IPS DF 6.9 (cell line): Measurements from ENCODE around the gene FAHD2A.
"Not testable (repeated sequence)": the region's sequence is repeated elsewhere in the genome, so short reads cannot be mapped to it uniquely, and the experiment has no call there.

Experiments
- DNase-seq: peaks from one replicate; pipeline ENCODE4 v3.0.0-alpha.2; 2013; ENCODE audit warnings: low read depth, low spot score
- H3K27ac ChIP-seq: one replicate; pipeline ENCODE4 v1.5.1; 2013; ENCODE audit warnings: low read length, control low read depth
- H3K27me3 ChIP-seq: 2 replicates; pipeline ENCODE4 v1.6.1; 2013; ENCODE audit warnings: mild to moderate bottlenecking, low read length; ENCODE audit not compliant: control insufficient read depth, insufficient read depth
- H3K36me3 ChIP-seq: 2 replicates; pipeline ENCODE4 v1.6.1; 2013; ENCODE audit warnings: low read length; ENCODE audit not compliant: control insufficient read depth, insufficient read depth
- H3K4me1 ChIP-seq: 2 replicates; pipeline ENCODE4 v1.6.1; 2013; ENCODE audit warnings: low read length; ENCODE audit not compliant: control insufficient read depth, insufficient read depth
- H3K4me3 ChIP-seq: 2 replicates; pipeline ENCODE4 v1.5.1; 2013; ENCODE audit warnings: mild to moderate bottlenecking, low read length
- H3K9me3 ChIP-seq: 2 replicates; pipeline ENCODE4 v1.6.1; 2013; ENCODE audit warnings: low read length, inconsistent platforms; ENCODE audit not compliant: control insufficient read depth, insufficient read depth
- WGBS: extraction: QIAGEN DNeasy Blood & Tissue Kit; methylation state at CpG from one replicate; pipeline ENCODE4 v1.1.7; 2013; ENCODE audit warnings: mixed read lengths, missing lambda C conversion rate; ENCODE audit not compliant: insufficient read length, insufficient coverage; 5-methylcytosine and 5-hydroxymethylcytosine counted together

Gene FAHD2A, protein sequence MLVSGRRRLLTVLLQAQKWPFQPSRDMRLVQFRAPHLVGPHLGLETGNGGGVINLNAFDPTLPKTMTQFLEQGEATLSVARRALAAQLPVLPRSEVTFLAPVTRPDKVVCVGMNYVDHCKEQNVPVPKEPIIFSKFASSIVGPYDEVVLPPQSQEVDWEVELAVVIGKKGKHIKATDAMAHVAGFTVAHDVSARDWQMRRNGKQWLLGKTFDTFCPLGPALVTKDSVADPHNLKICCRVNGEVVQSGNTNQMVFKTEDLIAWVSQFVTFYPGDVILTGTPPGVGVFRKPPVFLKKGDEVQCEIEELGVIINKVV

GRCh38 chr2:95402370-95403203 is at the start of gene FAHD2A:
Gene FAHD2A (plus strand): TSS chr2:95402708. CDS start chr2:95405559, 2,851 bp downstream.
- no peaks in the 10 kb centered on the region for H3K4me1 ChIP-seq
- no peaks in the 10 kb centered on the region for H3K9me3 ChIP-seq
- no peak within 1 kb of the TSS for H3K27ac ChIP-seq
- peak; percentile 67 for DNase-seq
- WGBS, result no CpG with 5 or more reads among the region's 64 CpGs
- no peaks in the 10 kb centered on the region for H3K27me3 ChIP-seq
- peak within 1 kb of the TSS; percentile 82 for H3K4me3 ChIP-seq
- H3K36me3 ChIP-seq, result no peaks in the 10 kb centered on the region

- WGBS, result no CpG with 5 or more reads among the region's 10 CpGs
- Histone ChIP-seq H3K27ac (no peak overlapping the region), H3K4me1 (no peaks in the 10 kb centered on the region), H3K9me3 (no peaks in the 10 kb centered on the region), H3K4me3 (no peak overlapping the region), H3K36me3 (no peaks in the 10 kb centered on the region), H3K27me3 (peaks cover 2% of the 10 kb centered on the region; the same call in 1 of the 2 replicates)
- DNase-seq, result no peak
These were observed 49.4 kb upstream of the FAHD2A start for GRCh38 chr2:95353055-95353575.

- no peak for DNase-seq
These were observed 48.7 kb upstream of the FAHD2A start for GRCh38 chr2:95353613-95354468.

GRCh38 chr2:95354469-95354901 is 48.0 kb upstream of the FAHD2A start:
- H3K4me3 ChIP-seq, result no peak overlapping the region
- no peaks in the 10 kb centered on the region for H3K9me3 ChIP-seq
- no peak for DNase-seq
- no peaks in the 10 kb centered on the region for H3K4me1 ChIP-seq
- no peaks in the 10 kb centered on the region for H3K36me3 ChIP-seq
- H3K27ac ChIP-seq, result no peak overlapping the region
- WGBS, result no CpG with 5 or more reads among the region's 5 CpGs
- H3K27me3 ChIP-seq, result no peaks in the 10 kb centered on the region

More at GRCh38 chr2:95353613-95354468, 48.7 kb upstream of the FAHD2A start:
- Histone ChIP-seq H3K9me3 (no peaks in the 10 kb centered on the region), H3K4me1 (no peaks in the 10 kb centered on the region), H3K36me3 (no peaks in the 10 kb centered on the region), H3K27ac (no peak overlapping the region), H3K27me3 (no peaks in the 10 kb centered on the region), H3K4me3 (no peak overlapping the region)
- no CpG with 5 or more reads among the region's 22 CpGs for WGBS

DNA sequence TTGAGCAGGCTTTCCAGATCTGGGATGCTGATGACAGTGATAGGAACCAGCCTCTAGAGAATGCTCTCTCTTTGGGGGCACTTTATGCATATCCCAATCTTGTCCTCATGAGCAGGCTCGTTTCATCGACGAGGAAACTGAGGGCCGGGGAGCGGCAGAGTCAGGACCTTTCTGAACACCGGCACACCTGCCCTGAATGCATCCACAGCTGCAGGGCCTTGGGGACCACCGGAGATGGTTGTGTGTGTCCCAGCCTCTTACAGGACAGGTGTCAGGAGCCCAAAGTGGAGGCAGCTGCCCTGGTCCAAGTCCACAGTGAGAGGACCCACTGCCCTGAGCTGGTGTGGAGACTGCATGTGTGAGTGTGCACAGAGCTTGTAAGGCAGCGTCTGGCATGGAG is 47.6 kb upstream of the FAHD2A start:
- WGBS, result no CpG with 5 or more reads among the region's 8 CpGs
- no peaks in the 10 kb centered on the region for H3K27me3 ChIP-seq

DNA sequence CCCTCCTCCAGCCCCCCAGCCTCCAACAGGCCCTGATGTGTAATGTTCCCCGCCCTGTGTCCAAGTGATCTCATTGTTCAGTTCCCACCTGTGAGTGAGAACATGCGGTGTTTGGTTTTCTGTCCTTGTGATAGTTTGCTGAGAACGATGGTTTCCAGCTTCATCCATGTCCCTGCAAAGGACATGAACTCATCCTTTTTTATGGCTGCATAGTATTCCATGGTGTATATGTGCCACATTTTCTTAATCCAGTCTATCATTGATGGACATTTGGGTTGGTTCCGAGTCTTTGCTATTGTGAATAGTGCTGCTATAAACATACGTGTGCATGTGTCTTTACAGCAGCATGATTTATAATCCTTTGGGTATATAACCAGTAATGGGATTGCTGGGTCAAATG is 47.0 kb upstream of the FAHD2A start:
- H3K9me3 ChIP-seq, H3K27me3 ChIP-seq, H3K4me3 ChIP-seq, H3K36me3 ChIP-seq, H3K4me1 ChIP-seq, DNase-seq, H3K27ac ChIP-seq: not testable (repeated sequence)
- WGBS, result no CpG with 5 or more reads among the region's 5 CpGs

More for the DNA sequence above, 47.6 kb upstream of the FAHD2A start:
- no peaks in the 10 kb centered on the region for H3K9me3 ChIP-seq
- no peaks in the 10 kb centered on the region for H3K36me3 ChIP-seq
- H3K4me3 ChIP-seq, result no peak overlapping the region
- no peaks in the 10 kb centered on the region for H3K4me1 ChIP-seq
- no peak for DNase-seq
- H3K27ac ChIP-seq, result no peak overlapping the region

DNA sequence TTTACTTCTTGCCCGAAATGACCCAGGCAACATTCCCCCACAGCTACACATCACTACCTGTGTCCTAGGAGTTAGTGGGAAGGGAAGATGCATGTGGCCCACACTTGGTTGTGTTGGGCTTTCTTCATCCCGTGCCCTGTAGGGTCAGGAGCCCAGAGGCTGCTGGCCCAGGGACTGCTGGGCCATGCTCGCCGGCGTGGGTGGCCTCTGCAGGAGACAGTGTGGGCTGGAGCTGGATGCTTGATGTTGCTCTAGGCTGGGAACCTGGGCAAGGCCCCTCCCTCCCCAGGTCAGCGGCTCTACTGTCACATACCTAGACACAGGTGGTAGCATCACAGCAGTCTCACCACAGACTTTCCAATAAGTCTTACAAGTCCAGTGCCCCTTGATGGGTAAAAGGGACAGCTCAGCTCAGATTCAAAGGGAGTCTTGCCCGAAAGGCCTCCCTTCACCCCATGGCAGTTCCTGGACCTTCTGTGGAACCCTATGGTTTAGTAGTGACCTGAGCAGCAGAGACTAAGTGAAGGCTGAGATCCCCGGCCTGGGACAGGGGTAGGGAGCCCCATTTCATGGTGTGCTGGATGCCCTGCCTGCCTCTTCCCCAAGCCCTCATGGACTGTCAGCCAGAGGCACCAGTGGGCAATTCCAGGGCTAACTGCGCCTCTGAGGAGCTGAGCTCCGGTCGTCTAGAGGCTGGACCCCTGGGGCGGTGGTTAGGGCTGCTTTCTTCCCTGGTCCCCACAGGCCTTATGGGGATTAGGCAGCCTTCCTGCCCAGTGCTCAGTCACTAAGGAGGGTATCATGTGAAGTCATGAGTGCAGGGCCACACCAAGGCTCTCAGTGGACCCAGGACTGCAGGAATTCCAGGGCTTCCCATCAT is 45.4 kb upstream of the FAHD2A start:
- Histone ChIP-seq H3K9me3 (no peaks in the 10 kb centered on the region), H3K4me3 (no peak overlapping the region), H3K4me1 (no peaks in the 10 kb centered on the region), H3K27me3 (no peaks in the 10 kb centered on the region), H3K27ac (no peak overlapping the region), H3K36me3 (no peaks in the 10 kb centered on the region)
- DNase-seq, result no peak
- WGBS, result no CpG with 5 or more reads among the region's 12 CpGs

DNA sequence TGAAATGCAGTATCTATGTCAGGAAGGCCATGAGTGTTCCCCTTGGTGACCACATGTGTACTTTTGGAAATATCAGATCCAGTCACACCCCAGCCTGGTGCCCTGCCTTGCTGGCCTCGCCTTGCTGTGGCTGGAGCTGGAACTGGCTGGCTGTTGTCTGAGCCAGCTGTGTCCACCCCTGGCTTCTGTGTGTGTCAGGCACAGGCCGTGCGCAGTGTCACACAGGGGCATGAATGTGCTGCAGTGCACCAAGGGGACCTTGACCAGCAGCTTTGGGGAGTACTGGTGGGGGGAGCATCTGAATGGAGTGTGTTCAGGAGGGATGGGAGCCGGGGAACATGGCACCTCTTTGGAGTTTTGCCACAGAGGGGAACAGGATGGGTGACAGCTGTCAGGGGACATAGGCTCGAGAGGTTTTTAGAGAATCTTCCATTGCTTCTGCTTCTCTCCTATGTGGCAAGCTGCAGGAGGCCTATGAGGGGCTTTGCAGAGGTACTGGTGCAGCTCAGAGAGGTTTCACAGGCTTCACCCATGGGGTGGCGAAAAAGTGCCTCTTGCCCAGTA is 44.7 kb upstream of the FAHD2A start:
- Histone ChIP-seq H3K36me3 (no peaks in the 10 kb centered on the region), H3K27me3 (no peaks in the 10 kb centered on the region), H3K4me3 (no peak overlapping the region), H3K9me3 (no peaks in the 10 kb centered on the region), H3K4me1 (no peaks in the 10 kb centered on the region), H3K27ac (no peak overlapping the region)
- WGBS, result no CpG with 5 or more reads among the region's 6 CpGs
- DNase-seq, result no peak

GRCh38 chr2:95359031-95359430 is 43.5 kb upstream of the FAHD2A start:
- no peaks in the 10 kb centered on the region for H3K9me3 ChIP-seq
- no peaks in the 10 kb centered on the region for H3K4me1 ChIP-seq
- H3K36me3 ChIP-seq, result no peaks in the 10 kb centered on the region
- DNase-seq, result no peak
- H3K27me3 ChIP-seq, result no peaks in the 10 kb centered on the region
- no CpG with 5 or more reads among the region's 3 CpGs for WGBS
- no peak overlapping the region for H3K27ac ChIP-seq
- H3K4me3 ChIP-seq, result no peak overlapping the region
